IPS DF 19.7 (cell line): ENCODE results near the gene PARVA.
"Not testable (repeated sequence)": the region's sequence is repeated elsewhere in the genome, so short reads cannot be mapped to it uniquely, and the experiment has no call there.

Experiments
- DNase-seq: peaks from one replicate; pipeline ENCODE4 v3.0.0-alpha.2; 2013; ENCODE audit warnings: low read depth, low spot score

The PARVA gene

GRCh38 chr11:12497431-12497830 lies 120.1 kb downstream of the PARVA start:
- DNase-seq = no peak

- DNase-seq = no peak
Observed at GRCh38 chr11:12499071-12499470, 121.7 kb downstream of the PARVA start.

GRCh38 chr11:12502046-12502445 lies 124.7 kb downstream of the PARVA start:
- DNase-seq = no peak

- no peak for DNase-seq
Observed at GRCh38 chr11:12503039-12503484, 125.7 kb downstream of the PARVA start.

GRCh38 chr11:12503886-12504285 lies 126.5 kb downstream of the PARVA start:
- no peak for DNase-seq

- DNase-seq = no peak
Observed at GRCh38 chr11:12505183-12505582, 127.8 kb downstream of the PARVA start.

GRCh38 chr11:12506404-12506921 lies 129.1 kb downstream of the PARVA start:
- DNase-seq = no peak

- no peak for DNase-seq
Observed at GRCh38 chr11:12507391-12507790, 130.0 kb downstream of the PARVA start.

- no peak for DNase-seq
Observed at GRCh38 chr11:12508151-12508751, 130.9 kb downstream of the PARVA start.

- no peak for DNase-seq
Observed at GRCh38 chr11:12509371-12509770, 132.0 kb downstream of the PARVA start.

GRCh38 chr11:12512132-12512531 lies 134.8 kb downstream of the PARVA start:
- no peak for DNase-seq

GRCh38 chr11:12512826-12513395 lies 135.5 kb downstream of the PARVA start:
- no peak for DNase-seq

- DNase-seq = no peak
Observed at GRCh38 chr11:12516387-12517105, 139.2 kb downstream of the PARVA start.

- DNase-seq = no peak
Observed at GRCh38 chr11:12517306-12517705, 139.9 kb downstream of the PARVA start.

- DNase-seq = no peak
Observed at GRCh38 chr11:12517741-12518140, 140.4 kb downstream of the PARVA start.

- DNase-seq = no peak
Observed at GRCh38 chr11:12518606-12519385, 141.4 kb downstream of the PARVA start.

GRCh38 chr11:12520054-12520453 lies 142.7 kb downstream of the PARVA start:
- no peak for DNase-seq

GRCh38 chr11:12520576-12520975 lies 143.2 kb downstream of the PARVA start:
- DNase-seq = not testable (repeated sequence)

- no peak for DNase-seq
Observed at GRCh38 chr11:12523180-12523924, 146.0 kb downstream of the PARVA start.

- DNase-seq = no peak
Observed at GRCh38 chr11:12524865-12525264, 147.5 kb downstream of the PARVA start.

GRCh38 chr11:12525466-12526055 lies 148.2 kb downstream of the PARVA start:
- no peak for DNase-seq
